HG03521 (cell line): ENCODE data around the gene DAND5.
"Not testable (repeated sequence)": the region's sequence is repeated elsewhere in the genome, so short reads cannot be mapped to it uniquely, and the experiment has no call there.

Experiments
- ATAC-seq: cut with Tn5 transposase; IDR thresholded peaks from one replicate; pipeline ENCODE4 v1.9.1; 2021; ENCODE audit warnings: mild to moderate bottlenecking, moderate library complexity; ENCODE audit not compliant: unreplicated experiment

Gene DAND5

DNA sequence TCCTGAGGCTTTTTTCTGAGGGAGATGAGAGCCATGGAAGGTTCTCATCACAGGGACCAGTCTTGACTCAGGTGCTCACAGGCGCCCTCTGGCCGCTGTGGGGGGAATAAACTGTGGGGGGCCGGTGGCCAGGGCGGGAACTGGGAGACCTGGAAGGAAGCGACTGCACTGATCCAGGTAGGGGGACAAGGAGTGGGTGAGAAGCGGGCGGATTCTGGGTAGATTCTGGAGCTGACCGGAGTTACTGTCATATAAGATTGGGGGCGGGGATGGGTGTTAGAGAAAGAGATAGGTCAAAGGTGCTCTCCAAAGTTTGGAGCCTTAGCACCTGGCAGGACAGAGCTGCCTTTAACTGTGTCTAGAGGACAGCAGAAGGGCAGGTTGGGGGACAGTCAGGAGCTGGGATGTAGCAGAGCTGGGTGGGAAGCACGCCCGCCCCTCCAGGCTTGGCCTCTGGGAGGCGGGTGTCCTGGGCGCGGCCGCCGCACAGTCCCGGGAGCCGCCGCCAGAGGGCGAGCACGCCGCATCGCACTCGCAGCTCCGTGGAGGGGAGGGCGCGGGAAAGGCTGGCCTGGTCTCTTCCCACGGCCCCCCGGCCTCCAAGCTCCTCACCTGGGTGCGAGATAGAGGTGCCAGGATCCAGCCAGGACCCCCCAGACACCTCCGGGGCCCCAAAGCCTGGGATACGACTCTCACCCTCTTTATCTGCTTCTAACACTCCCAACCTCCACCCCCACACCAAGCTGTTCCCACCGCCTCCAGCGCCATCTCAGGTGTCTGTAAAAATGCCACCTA is 4.2 kb upstream of the DAND5 start:
- ATAC-seq: no peak

DNA sequence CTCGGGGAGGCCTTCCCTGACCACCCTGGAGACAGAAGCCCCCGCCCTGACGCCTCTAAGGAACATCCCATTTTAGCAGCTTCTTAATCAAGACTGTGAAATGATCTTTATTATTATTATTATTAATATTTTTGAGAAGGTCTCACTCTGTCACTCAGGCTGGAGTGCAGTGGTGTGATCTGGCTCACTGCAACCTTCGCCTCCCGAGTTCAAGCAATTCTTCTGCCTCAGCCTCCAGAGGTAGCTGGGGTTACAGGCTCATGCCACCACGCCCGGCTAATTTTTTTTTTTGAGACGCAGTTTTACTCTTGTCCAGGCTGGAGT is 3.6 kb upstream of the DAND5 start:
- ATAC-seq: no peak

DNA sequence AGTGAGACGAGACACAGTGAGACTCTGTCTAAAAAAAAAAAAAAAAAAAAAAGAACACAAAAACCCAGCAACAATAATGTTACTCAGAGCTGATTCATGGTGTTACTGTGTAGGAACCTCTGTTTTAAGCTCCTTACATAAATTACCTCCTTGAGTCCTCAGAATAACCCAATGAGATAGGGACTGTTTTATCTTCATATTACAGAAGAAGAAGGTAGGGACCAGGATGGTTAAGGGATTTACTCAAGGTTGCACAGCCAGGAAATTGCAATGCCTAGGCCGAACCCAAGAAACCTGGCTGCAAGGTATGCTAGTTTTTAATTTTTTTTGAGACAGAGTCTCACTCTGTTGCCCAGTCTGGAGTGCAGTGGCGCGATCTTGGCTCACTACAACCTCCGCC is 1.5 kb upstream of the DAND5 start:
- ATAC-seq: no peak

DNA sequence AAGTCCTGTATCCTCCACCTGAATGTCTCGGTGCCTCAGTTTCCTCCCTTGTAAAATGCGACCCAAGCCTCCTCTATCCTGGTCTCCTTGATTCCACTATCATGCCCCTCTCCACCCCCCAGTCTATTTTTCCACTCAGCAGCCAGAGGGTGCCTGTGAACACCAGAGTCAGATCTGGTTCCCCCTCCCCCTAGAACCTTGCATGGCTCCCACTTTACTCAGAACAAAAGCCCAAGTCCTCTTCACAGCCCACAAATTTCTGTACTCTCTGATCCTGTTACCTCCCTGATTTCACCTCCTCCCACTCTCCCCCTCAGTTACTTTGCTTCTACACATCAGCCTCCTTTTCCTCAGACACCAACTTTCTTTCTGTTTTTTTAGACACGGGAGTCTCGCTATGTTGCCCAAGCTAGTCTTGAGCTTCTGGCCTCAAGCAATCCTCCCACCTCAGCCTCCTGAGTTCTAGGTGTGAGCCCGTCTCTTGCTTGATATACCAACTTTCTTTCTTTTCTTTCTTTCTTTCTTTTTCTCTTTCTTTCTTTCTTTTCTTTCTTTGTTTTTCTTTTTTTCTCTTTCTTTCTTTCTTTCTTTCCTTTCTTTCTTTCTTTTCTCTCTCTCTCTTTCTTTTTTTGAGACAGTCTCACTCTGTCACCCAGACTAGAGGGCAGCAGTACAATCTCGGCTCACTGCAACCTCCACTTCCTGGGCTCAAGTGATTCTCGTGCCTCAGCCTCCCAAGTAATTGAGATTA is 869 bp downstream of the DAND5 start:
- ATAC-seq: no peak

DNA sequence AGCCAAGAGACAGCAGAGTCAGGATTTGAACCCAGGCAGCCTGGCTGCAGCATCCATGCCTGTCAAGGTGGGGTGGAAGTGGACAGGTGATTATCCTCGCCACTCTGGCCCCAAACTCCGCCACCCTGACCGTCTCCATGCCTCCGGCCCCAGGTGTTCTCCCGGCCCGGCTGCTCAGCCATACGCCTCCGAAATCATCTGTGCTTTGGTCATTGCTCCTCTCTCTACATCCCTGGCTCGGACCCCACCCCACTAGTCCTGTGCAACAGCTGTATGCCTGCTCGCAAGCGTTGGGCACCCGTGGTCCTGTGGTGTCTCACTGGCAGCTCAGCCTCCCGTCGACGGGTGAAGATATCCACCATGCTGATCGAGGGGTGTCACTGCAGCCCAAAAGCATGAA is 3.9 kb downstream of the DAND5 start:
- ATAC-seq: no peak

DNA sequence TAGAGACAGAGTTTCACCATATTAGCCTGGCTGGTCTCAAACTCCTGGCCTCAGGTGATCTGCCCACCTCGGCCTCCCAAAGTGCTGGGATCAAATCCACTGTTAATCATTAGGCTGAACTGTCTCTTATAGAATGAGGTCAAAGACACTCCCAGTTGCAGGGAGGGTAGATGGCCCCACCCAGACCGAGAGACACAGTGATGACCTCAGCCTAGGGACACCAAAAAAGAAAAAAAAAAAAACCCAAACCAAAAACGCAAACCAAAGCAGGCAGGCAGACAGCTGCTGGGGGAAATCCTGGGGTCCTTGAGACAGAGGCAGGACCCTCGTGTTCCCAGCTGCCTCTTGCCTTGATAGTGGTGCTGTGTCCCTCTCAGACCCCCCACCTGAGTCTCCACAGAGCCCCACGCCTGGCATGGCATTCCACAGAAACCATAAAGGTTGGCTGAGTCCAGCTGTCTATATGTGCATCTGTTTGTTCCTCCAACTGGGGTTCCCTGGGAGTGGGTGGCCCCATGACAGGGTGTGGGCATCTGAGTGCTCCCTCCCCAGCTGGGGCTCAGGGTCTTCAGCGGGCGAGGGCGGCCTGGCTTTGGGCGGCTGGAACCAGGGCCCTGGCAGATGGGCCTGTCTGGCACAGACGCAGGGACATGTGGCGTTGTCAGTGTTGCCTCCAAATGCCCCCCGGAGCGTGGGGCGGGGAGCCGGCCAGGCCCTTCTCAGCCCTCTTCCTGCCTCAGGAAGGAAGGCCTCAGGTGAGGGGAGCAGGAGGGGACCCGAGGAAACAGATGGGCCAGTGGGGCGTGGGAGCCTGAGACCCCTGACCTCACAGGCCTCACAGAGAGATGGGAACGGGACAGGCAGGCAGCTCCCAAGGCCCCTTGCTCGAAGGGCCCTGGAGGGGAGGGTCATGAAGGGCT is 5.2 kb downstream of the DAND5 start:
- ATAC-seq: no peak

DNA sequence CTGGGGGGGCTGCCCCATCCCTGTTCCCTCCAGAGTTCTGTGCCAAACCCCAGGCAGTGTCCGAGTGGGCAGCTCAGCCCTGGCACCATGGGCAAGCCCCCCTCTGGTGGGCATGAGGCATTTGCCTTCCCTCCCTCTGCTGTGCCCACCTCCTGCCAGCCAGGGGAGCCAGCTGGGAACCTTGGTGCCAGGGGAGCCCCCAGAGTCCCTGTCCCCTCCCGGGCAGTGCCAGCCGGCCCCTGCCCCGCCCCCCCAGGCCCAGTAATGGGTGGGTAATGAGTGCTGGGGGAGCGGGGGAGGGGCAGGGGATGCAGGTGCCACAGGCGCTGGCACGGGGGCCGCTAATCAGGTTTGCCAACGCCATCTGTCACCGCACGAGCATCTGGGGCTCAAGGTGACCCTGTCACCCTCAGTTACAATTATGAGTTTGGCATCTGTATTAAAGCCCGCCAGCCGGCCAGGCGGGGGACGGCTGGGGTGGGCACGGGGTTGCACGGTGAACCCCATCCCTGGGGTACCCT is 5.9 kb downstream of the DAND5 start:
- no peak for ATAC-seq

DNA sequence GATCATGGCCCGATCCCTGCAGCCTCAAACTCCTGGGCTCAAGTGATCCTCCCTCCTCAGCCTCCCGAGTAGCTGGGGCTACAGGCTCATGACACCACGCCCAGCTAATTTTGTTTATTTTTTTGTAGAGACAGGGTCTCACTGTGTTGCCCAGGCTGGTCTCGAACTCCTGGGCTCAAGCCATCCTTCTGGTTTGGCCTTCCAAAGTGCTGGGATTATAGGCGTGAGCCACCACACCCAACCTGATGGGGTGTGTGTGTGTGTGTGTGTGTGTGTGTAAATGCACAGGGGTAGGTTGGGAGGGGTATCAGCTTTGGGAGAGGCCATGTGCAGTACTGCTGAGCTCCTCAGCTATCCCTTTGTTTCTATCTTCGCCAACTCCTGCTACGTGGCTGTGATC is 6.7 kb downstream of the DAND5 start:
- not testable (repeated sequence) for ATAC-seq

DNA sequence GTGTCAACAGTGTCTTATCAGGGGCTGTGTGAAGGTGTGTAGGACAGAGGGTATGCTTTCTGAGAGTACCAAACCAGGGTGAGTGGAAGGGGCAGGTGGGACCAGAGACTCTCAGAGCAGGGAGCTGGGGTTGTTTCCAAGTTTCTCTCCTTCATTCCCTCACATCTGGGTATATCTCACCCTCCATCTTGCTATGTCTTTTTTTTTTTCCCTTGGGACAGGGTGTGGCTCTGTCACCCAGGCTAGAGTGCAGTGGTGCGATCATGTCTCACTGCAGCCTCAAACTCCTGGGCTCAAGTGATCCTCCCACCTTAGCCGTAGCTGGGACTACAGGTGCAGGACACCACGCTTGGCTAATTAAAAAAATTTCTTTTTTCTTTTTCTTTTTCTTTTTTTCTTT is 10.6 kb downstream of the DAND5 start:
- ATAC-seq: no peak

DNA sequence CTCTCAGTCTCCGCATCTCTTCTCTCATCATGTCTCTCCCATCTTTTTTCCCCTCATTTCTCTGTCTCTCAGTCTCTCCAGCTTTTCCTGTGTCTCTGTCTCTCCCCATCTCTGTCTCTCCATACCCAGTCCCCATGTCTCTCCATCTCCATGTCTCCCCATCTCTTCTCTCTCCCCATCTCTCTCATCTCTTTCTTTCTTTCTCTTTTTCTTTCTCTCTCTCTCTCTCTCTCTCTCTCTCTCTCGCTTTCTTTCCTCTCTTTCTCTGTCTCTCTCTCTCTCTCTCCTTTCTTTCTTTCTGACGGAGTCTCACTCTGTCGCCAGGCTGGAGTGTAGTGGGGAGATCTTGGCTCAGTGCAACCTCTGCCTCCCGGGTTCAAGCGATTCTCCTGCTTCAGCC is 13.3 kb downstream of the DAND5 start:
- no peak for ATAC-seq

DNA sequence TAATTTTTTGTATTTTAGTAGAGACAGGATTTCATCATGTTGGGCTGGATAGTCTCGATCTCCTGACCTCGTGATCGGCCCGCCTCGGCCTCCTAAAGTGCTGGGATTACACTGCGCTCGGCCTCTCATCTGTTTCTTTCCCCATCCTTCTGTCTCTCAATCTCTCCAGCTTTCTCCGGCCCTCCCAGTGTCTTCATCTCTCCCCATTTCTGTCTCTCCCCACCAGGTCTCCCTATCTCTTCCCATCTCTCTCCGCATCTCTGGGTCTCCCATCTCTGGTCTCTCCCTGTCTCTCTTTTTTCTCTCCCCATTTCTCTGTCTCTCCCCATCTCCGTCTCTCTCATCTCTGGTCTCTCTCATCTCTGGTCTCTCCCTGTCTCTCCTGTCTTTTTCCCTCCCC is 13.7 kb downstream of the DAND5 start:
- no peak for ATAC-seq

DNA sequence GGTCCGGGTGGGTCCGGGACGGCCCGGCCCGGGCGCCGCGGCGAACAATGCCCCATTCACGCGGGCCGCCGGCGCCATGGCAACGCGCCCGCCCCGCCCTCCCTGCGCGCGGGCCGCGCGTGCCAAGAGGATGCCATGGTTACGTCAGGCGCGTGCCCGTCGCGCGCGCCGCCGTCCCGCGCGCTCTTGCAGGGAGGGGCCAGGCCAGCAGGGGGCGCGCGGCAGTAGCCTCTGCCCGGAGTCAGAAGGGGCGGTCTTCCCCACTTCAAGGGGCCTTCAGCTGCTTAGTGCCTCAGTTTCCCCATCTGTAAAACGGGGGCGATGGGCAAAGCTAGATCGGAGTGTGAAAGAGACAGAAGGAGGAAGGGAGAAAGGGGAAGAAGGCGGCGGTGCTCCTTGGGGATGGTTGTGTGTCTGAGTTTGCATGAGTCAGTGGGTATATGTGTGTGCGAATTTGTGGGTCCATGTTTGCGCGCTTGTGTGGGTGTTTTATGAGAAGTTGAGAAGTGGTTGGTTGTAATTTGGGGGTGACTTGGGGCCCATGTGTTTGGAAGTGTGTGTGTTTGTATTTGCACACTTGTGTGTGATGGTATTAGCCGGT is 14.3 kb downstream of the DAND5 start:
- ATAC-seq: no peak

DNA sequence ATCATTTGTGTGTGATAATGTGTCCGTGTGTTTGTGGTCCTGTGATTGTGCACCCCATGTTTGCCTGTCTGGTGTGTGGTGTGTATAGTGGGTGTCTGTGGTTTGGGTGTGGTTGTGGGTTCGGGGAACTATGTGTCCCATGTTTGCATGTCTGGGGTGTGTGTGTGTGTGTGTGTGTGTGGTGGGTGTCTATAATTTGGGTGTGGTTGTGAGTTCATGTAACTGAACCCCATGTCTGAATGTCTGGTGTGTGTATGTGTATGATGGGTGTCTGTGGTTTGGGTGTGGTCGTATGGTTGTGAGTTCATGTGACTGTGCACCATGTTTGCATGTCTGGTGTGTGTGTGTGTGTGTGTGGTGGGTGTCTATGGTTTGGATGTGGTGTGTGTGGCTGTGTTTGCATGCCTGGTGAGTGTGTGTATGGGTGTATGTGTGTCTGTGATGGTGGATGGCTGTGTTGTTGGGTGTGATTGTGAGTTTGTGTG is 14.8 kb downstream of the DAND5 start:
- no peak for ATAC-seq

DNA sequence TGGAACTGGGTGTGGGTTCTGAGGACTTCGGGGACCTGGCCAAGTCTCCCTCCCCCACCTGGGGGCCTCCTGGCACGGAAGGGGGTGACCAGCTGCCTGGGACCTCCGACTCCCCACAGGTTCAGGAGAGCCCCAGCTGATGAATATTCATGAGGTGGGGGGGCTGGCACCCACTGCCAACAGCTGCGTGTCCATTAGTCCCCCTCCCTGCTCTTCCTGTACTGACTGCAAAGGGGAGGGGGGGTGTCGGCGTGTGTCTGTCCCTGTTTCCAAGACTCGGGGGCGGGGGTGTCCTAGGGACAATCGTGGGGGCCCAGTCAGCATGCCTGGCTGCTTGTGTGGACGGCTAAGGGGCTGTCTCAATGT is 15.3 kb downstream of the DAND5 start:
- no peak for ATAC-seq

DNA sequence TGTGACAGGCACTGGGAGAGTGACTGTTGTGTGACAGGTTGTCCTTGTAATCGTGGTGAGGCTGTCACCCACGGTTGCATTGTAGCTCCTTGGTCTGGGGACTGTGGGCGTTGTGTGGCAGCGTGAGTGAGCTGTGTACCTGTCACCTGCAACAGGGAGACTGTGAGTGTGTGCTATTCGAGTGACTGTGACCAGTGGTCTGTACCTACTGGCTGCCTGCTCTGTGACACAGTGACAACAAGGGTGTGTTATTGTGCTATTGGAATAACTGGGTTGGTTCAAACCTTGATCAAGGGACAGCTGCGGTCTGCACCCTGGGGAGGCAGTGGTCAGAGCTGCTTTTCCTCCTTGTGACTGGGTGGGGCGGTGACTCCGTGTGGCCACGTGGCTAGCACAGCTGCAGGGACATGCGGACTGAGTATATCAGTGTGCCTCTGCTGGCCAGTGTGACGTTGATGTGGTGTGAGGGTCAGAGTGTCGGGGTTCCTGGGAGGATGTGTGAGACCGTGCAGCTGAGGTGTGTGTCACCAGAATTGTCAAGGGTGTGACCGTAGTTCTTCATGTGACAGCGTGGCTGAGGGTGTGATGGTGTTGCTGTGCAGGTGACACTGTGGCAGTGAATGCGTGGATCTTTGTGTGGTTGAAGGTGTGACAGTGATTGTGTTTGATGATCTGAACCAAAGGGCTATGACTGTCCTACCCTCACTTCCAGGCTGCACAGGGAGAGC is 15.8 kb downstream of the DAND5 start:
- ATAC-seq: no peak

DNA sequence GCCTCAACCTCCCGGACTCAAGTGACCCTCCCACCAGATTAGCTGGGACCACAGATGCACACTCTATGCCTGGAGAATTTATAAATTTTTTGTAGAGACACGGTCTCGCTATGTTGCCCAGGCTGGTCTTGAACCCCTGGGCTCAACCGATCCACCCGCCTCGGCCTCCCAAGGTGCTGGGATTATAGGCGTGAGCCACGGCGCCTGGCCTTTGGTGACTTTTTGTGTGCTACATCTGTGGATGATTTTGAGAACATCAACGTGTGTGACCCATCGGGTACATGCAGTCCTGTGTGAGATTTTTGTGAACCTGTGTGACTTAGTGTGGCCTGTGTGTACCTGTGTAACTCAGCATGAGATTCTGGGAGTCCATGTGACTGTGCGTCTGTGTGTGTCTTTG is 17.4 kb downstream of the DAND5 start:
- ATAC-seq: no peak

DNA sequence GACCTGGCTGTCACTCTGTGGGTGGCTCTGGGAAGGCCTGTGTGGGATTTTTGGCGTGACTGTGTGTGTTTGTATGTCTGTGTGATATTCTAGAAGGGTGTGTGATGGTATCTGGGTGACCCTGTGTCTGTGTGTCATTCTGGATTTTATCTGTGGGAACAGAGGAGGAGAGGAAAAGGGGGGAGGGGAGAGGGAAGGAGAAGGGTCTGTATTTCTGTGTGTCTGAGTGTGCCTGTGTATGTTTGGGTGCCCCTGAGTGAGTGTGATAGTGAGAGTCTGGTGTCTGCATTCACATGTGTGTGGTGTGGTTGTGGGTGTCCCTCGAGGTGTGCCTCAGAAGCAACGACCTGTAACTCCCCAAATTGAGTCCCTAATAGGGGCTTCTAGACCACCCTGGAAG is 17.8 kb downstream of the DAND5 start:
- no peak for ATAC-seq

DNA sequence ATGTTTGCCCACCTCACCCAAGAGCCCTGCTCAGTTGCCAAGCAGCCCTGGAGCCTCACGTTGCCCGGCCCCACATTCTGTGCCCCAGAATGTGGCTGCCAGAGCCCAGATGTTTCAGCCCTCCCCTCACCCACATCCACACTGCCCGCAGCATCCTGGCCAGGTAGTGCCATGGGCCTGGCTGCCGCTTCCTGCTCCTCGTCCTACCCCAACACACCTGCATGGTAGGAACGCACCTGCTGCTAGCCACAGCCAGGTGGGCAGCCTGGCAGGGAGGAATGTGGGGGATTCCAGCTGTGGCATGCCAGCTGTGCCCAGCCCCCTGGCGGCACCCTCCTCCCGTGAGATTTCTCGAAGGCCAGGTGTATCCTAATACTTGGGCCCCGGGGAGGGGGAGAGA is 18.4 kb downstream of the DAND5 start:
- no peak for ATAC-seq

DNA sequence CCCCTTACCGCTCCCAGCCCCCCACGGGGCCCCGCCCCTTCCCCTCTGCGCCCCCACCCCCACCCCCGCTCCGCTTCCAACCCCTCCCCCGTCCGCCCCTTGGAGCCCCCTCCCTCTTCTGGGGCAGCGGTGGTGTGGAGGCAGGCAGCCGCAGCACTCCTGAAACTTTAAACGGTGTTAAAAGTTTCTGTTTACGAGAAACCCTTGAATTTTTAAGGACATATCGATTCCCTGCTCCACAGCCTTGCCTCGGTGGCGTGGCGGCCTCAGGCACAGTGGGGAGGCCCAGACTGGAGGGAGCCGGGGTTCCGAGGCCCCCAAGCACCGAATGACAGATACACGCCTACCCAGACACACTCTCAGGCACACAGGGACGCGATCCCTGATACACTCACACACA is 21.1 kb downstream of the DAND5 start:
- no peak for ATAC-seq

DNA sequence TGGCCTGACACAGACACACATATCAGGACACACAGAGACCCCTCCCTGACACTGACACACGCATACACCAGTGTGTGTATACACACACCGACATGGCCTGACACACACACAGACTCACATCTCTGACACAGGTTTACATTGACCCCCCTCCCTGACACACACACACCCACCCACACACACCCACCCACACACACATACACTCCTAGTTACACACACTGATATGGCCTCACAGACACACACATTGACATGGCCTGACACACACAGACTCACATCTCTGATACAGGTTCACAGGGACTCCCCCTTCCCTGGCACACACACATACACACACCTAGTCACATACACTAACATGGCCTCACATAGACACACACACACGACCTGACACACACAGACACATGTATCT is 21.5 kb downstream of the DAND5 start:
- ATAC-seq: no peak
